Gastrocnemius medialis (tissue), 4 donors: ENCODE data around the gene CAPSL. TPM values are rescaled to one million over a fixed set of nuclear protein-coding genes. Genes with fewer than 3 reads are reported as not detected.

Experiments used
- ATAC-seq, 2 donors: fragments of 150-250 bp; one replicate each; pipeline ENCODE4 v1.9.1; 2016
- DNase-seq, 2 donors: peaks; one replicate each; pipeline ENCODE4 v3.0.0-alpha.2; 2019
- H3K27ac ChIP-seq, 4 donors: fragments of 200-600 bp; sonication (generic); 1 replicate in 1 of 4; 2 replicates in 3 of 4; pipeline ENCODE4 v1.5.1; 2016 to 2018; ENCODE audit warnings: mild to moderate bottlenecking in 2 of 4, moderate library complexity in 1 of 4
- H3K27me3 ChIP-seq, 3 donors: fragments of 200-600 bp; sonication (generic) in 2 of 3; 1 replicate in 1 of 3; 2 replicates in 2 of 3; pipeline versions ENCODE4 v1.5.1 to v1.6.0; 2016 to 2019; ENCODE audit warnings: mild to moderate bottlenecking in 1 of 3, moderate library complexity in 1 of 3
- H3K36me3 ChIP-seq, 2 donors: fragments of 200-600 bp; sonication (generic) in 1 of 2; one replicate each; pipeline ENCODE4 v1.5.1; 2017 to 2018
- H3K4me1 ChIP-seq, 2 donors: fragments of 200-600 bp; sonication (generic) in 1 of 2; one replicate each; pipeline ENCODE4 v1.5.1; 2016 to 2017; ENCODE audit warnings: mild to moderate bottlenecking in 2 of 2
- H3K4me3 ChIP-seq, 4 donors: fragments of 200-600 bp; sonication (generic) in 3 of 4; 1 replicate in 1 of 4; 2 replicates in 3 of 4; pipeline ENCODE4 v1.5.1; 2016 to 2019; ENCODE audit warnings: mild to moderate bottlenecking in 2 of 4
- H3K9me3 ChIP-seq, 3 donors: fragments of 200-600 bp; sonication (generic) in 2 of 3; 1 replicate in 1 of 3; 2 replicates in 2 of 3; pipeline ENCODE4 v1.5.1; 2016 to 2019
- POLR2A ChIP-seq, 2 donors: fragments of 450-650 bp; IDR thresholded peaks; one replicate each; pipeline ENCODE4 v1.6.1; 2017; ENCODE audit warnings: antibody characterized with exemption in 2 of 2, mild to moderate bottlenecking in 2 of 2, moderate library complexity in 2 of 2
- in situ Hi-C, 4 donors: fragments of 200-750 bp; cut with MboI; loops; one replicate each; pipeline versions ENCODE4 v1.15.0 to v1.8.0; 2017; ENCODE audit warnings: low sequenced_read_pairs in 4 of 4
- intact Hi-C: fragments of 100-400 bp; cut with DNase I; formaldehyde crosslinking; loops from one replicate; pipeline ENCODE4 v1.15.1; 2023; ENCODE audit warnings: low total_unique reads
- total RNA-seq, 4 donors: library from RNA; depleted of rRNA; stranded (reverse); fragments of >200 nt; gene quantifications; one replicate each; pipeline versions ENCODE4 v1.1.0 to v1.2.3, GENCODE V29; 2016
- TF ChIP-seq, protein P1 (sequence below), 5 experiments: fragments of 450-650 bp in 3 of 5; fragments of 200-600 bp in 2 of 5; sonication (generic) in 2 of 5; IDR thresholded peaks in 4 of 5; conservative IDR thresholded peaks in 1 of 5; 1 replicate in 4 of 5; 2 replicates in 1 of 5; pipeline ENCODE4 v1.5.1; 2016 to 2019; ENCODE audit warnings: antibody characterized with exemption in 5 of 5, mild to moderate bottlenecking in 3 of 5, moderate library complexity in 3 of 5

CAPSL gene
- total RNA-seq, 4 donors from 2014 or later, result not detected

GRCh38 chr5:35881758-35882157 lies 56.7 kb downstream of the CAPSL start:
- in situ Hi-C loops, result no loop called here
- Histone ChIP-seq H3K27me3 (no peaks in the 10 kb centered on the region), H3K9me3 (no peaks in the 10 kb centered on the region), H3K4me3 (no peak overlapping the region), H3K36me3 (no peaks in the 10 kb centered on the region), H3K27ac (no peak overlapping the region), H3K4me1 (no peaks in the 10 kb centered on the region)
- TF ChIP-seq POLR2A (IDR thresholded peaks at IDR 0.05), result no peak
- TF ChIP-seq, protein P1, sequence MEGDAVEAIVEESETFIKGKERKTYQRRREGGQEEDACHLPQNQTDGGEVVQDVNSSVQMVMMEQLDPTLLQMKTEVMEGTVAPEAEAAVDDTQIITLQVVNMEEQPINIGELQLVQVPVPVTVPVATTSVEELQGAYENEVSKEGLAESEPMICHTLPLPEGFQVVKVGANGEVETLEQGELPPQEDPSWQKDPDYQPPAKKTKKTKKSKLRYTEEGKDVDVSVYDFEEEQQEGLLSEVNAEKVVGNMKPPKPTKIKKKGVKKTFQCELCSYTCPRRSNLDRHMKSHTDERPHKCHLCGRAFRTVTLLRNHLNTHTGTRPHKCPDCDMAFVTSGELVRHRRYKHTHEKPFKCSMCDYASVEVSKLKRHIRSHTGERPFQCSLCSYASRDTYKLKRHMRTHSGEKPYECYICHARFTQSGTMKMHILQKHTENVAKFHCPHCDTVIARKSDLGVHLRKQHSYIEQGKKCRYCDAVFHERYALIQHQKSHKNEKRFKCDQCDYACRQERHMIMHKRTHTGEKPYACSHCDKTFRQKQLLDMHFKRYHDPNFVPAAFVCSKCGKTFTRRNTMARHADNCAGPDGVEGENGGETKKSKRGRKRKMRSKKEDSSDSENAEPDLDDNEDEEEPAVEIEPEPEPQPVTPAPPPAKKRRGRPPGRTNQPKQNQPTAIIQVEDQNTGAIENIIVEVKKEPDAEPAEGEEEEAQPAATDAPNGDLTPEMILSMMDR (IDR thresholded peaks at IDR 0.05 in 4 of 5, conservative IDR thresholded peaks at IDR 0.05 in 1 of 5), result no peak
- intact Hi-C loops, result no loop called here
- ATAC-seq (no peak), DNase-seq (no peak)

GRCh38 chr5:35880156-35880555 lies 58.3 kb downstream of the CAPSL start:
- Histone ChIP-seq H3K4me3 (no peak overlapping the region), H3K36me3 (no peaks in the 10 kb centered on the region), H3K27me3 (no peaks in the 10 kb centered on the region), H3K27ac (no peak overlapping the region), H3K4me1 (no peaks in the 10 kb centered on the region), H3K9me3 (no peaks in the 10 kb centered on the region)
- in situ Hi-C loops (no loop called here), intact Hi-C loops (no loop called here)
- TF ChIP-seq, protein P1 (IDR thresholded peaks at IDR 0.05 in 4 of 5, conservative IDR thresholded peaks at IDR 0.05 in 1 of 5), result no peak
- no peak for TF ChIP-seq POLR2A (IDR thresholded peaks at IDR 0.05)
- no peak for ATAC-seq
- DNase-seq, result no peak

- TF ChIP-seq, protein P1 (IDR thresholded peaks at IDR 0.05 in 4 of 5, conservative IDR thresholded peaks at IDR 0.05 in 1 of 5), result no peak
- TF ChIP-seq POLR2A (IDR thresholded peaks at IDR 0.05), result no peak
- ATAC-seq (no peak), DNase-seq (no peak)
- no peaks in the 10 kb centered on the region for H3K4me1 ChIP-seq
- H3K9me3 ChIP-seq, result no peaks in the 10 kb centered on the region
- no peaks in the 10 kb centered on the region for H3K36me3 ChIP-seq
- intact Hi-C loops (no loop called here), in situ Hi-C loops (no loop called here)
- no peak overlapping the region for H3K27ac ChIP-seq
- no peaks in the 10 kb centered on the region for H3K27me3 ChIP-seq
- H3K4me3 ChIP-seq, result no peak overlapping the region
Observed at GRCh38 chr5:35879649-35880048, 58.8 kb downstream of the CAPSL start.

GRCh38 chr5:35879096-35879495 lies 59.3 kb downstream of the CAPSL start:
- no peak overlapping the region for H3K27ac ChIP-seq
- TF ChIP-seq POLR2A (IDR thresholded peaks at IDR 0.05), result no peak
- TF ChIP-seq, protein P1 (IDR thresholded peaks at IDR 0.05 in 4 of 5, conservative IDR thresholded peaks at IDR 0.05 in 1 of 5), result no peak
- no peaks in the 10 kb centered on the region for H3K27me3 ChIP-seq
- no peaks in the 10 kb centered on the region for H3K4me1 ChIP-seq
- H3K4me3 ChIP-seq, result no peak overlapping the region
- ATAC-seq, result no peak
- in situ Hi-C loops, result no loop called here
- H3K36me3 ChIP-seq, result no peaks in the 10 kb centered on the region
- intact Hi-C loops, result no loop called here
- DNase-seq, result no peak
- no peaks in the 10 kb centered on the region for H3K9me3 ChIP-seq

DNA sequence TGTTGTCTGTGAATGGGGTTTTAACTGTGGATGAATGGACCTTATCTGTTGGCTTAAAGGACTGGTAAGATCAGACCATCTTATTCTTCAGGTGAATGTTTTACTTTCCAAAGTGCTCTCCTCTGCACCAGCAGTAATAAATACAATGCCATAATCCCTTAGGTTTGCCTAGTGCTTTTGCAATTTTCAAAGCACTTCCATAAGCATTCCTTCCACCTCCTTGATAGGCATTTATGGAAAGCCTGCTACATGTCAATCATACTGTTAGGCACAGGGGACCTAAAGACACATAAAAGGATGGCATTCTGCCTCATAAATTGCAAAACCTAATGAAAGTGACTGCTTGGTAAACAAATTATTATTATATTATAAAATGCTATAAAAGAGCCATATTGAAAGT lies 60.3 kb downstream of the CAPSL start:
- Histone ChIP-seq H3K27me3 (no peaks in the 10 kb centered on the region), H3K27ac (no peak overlapping the region), H3K4me3 (no peak overlapping the region), H3K4me1 (no peaks in the 10 kb centered on the region), H3K9me3 (no peaks in the 10 kb centered on the region), H3K36me3 (no peaks in the 10 kb centered on the region)
- DNase-seq (no peak), ATAC-seq (no peak)
- intact Hi-C loops (no loop called here), in situ Hi-C loops (no loop called here)
- no peak for TF ChIP-seq POLR2A (IDR thresholded peaks at IDR 0.05)
- TF ChIP-seq, protein P1 (IDR thresholded peaks at IDR 0.05 in 4 of 5, conservative IDR thresholded peaks at IDR 0.05 in 1 of 5), result no peak
